HepG2 (cell line): Measurements from ENCODE around the gene ANP32A. TPM values are rescaled to one million over a fixed set of nuclear protein-coding genes. Genes with fewer than 3 reads are reported as not detected.

ENCODE experiments used
- BRD4 ChIP-seq: sonication (generic); formaldehyde crosslinking; IDR thresholded peaks from 2 replicates; pipeline ENCODE4 v1.4.0; 2020; ENCODE audit warnings: missing genetic modification reagents
- ETV6 ChIP-seq: sonication (generic); formaldehyde crosslinking; conservative IDR thresholded peaks from 2 replicates; pipeline ENCODE4 v1.4.0; 2020; ENCODE audit warnings: missing genetic modification reagents
- IKZF1 ChIP-seq: fragments of 450-650 bp; IDR thresholded peaks from 2 replicates; pipeline ENCODE4 v1.7.1; 2016
- MED8 ChIP-seq: sonication (generic); formaldehyde crosslinking; IDR thresholded peaks from 2 replicates; pipeline ENCODE4 v1.8.1; 2023; ENCODE audit warnings: mild to moderate bottlenecking, missing genetic modification reagents; ENCODE audit not compliant: insufficient replicate concordance
- POLR2A ChIP-seq, 2 experiments: IDR thresholded peaks; 2 replicates each; pipeline ENCODE4 v1.6.1; 2011; ENCODE audit warnings: low read depth in 2 of 2, low read length in 2 of 2, mild to moderate bottlenecking in 1 of 2, moderate library complexity in 1 of 2; ENCODE audit not compliant: insufficient read depth in 1 of 2
- YEATS4 ChIP-seq: sonication (generic); formaldehyde crosslinking; IDR thresholded peaks from 2 replicates; pipeline ENCODE4 v1.4.0; 2020; ENCODE audit warnings: missing genetic modification reagents, borderline replicate concordance
- ZFAT ChIP-seq: sonication (generic); formaldehyde crosslinking; conservative IDR thresholded peaks from 2 replicates; pipeline ENCODE4 v1.8.1; 2023; ENCODE audit warnings: missing genetic modification reagents, inconsistent platforms
- ZFY ChIP-seq: sonication (generic); formaldehyde crosslinking; IDR thresholded peaks from 2 replicates; pipeline ENCODE4 v1.4.0; 2020; ENCODE audit warnings: missing genetic modification reagents
- ZNF160 ChIP-seq: sonication (generic); formaldehyde crosslinking; IDR thresholded peaks from 2 replicates; pipeline ENCODE4 v1.8.0; 2022; ENCODE audit warnings: mild to moderate bottlenecking, inconsistent platforms, missing genetic modification reagents
- ZNF546 ChIP-seq: sonication (generic); formaldehyde crosslinking; conservative IDR thresholded peaks from 2 replicates; pipeline ENCODE4 v1.8.1; 2023; ENCODE audit warnings: mild to moderate bottlenecking, missing genetic modification reagents
- ZNF547 ChIP-seq: sonication (generic); formaldehyde crosslinking; IDR thresholded peaks from 2 replicates; pipeline ENCODE4 v1.5.1; 2020; ENCODE audit warnings: mild to moderate bottlenecking, missing genetic modification reagents
- ZNF556 ChIP-seq: sonication (generic); formaldehyde crosslinking; IDR thresholded peaks from 2 replicates; pipeline ENCODE4 v1.4.0; 2020; ENCODE audit warnings: mild to moderate bottlenecking, missing genetic modification reagents, borderline replicate concordance
- ZNF703 ChIP-seq: sonication (generic); formaldehyde crosslinking; IDR thresholded peaks from 2 replicates; pipeline ENCODE4 v1.5.1; 2020; ENCODE audit warnings: missing genetic modification reagents, mild to moderate bottlenecking, moderate library complexity, borderline replicate concordance
- ZNF788 ChIP-seq: sonication (generic); formaldehyde crosslinking; IDR thresholded peaks from 2 replicates; pipeline ENCODE4 v1.5.0; 2020; ENCODE audit warnings: mild to moderate bottlenecking, missing genetic modification reagents, borderline replicate concordance
- ZNF850 ChIP-seq: sonication (generic); formaldehyde crosslinking; conservative IDR thresholded peaks from 2 replicates; pipeline ENCODE4 v1.9.0; 2021; ENCODE audit warnings: mild to moderate bottlenecking, missing genetic modification reagents
- ZNF878 ChIP-seq: sonication (generic); formaldehyde crosslinking; IDR thresholded peaks from 2 replicates; pipeline ENCODE4 v1.8.1; 2023; ENCODE audit warnings: mild to moderate bottlenecking, missing genetic modification reagents, moderate library complexity
- polyA plus RNA-seq, 8 experiments: library from polyadenylated mRNA; depleted of rRNA in 3 of 8; stranded (reverse) in 7 of 8; unstranded in 1 of 8; fragments of >200 nt; fragmentation: Illumina TruSeq in 4 of 8; extraction: Trizol in 4 of 8; gene quantifications; 2 replicates each; pipeline versions ENCODE4 v1.2.1 to v1.2.3, GENCODE V29; 2011 to 2016; ENCODE audit warnings: low read depth in 4 of 8, missing spikeins in 1 of 8, mixed read lengths in 1 of 8; ENCODE audit not compliant: insufficient read depth in 1 of 8
- total RNA-seq, 5 experiments: library from RNA; depleted of rRNA; stranded (reverse); fragments of >200 nt; fragmentation: Illumina TruSeq; extraction: Trizol; gene quantifications; 2 replicates each; pipeline ENCODE4 v1.2.3, GENCODE V29; 2016; ENCODE audit warnings: low read depth in 1 of 5
- TF ChIP-seq, protein P1 (sequence below): sonication (generic); formaldehyde crosslinking; IDR thresholded peaks from 2 replicates; pipeline ENCODE4 v1.5.0; 2020; ENCODE audit warnings: missing genetic modification reagents, mild to moderate bottlenecking, borderline replicate concordance
- TF ChIP-seq, protein P2 (sequence below): sonication (generic); formaldehyde crosslinking; IDR thresholded peaks from 2 replicates; pipeline ENCODE4 v1.4.0; 2020; ENCODE audit warnings: missing genetic modification reagents
- TF ChIP-seq, protein P3 (sequence below): sonication (generic); formaldehyde crosslinking; IDR thresholded peaks from 2 replicates; pipeline ENCODE4 v1.4.0; 2020; ENCODE audit warnings: missing genetic modification reagents, borderline replicate concordance
- TF ChIP-seq, protein P4 (sequence below): sonication (generic); formaldehyde crosslinking; IDR thresholded peaks from 2 replicates; pipeline ENCODE4 v1.8.0; 2023; ENCODE audit warnings: mild to moderate bottlenecking, missing genetic modification reagents
- TF ChIP-seq, protein P5 (sequence below): IDR thresholded peaks from 2 replicates; pipeline ENCODE4 v1.6.1; 2016; ENCODE audit warnings: low read depth, borderline replicate concordance
- TF ChIP-seq, protein P6 (sequence below): IDR thresholded peaks from 2 replicates; pipeline ENCODE4 v1.6.1; 2016; ENCODE audit warnings: missing genetic modification reagents, missing compliant biosample characterization

ANP32A gene
- total and polyA plus RNA-seq, 2 of the 13 experiments (the other 11 are each of a cell fraction or from before 2014, with no cell fraction given): 60.6 to 206 TPM

DNA sequence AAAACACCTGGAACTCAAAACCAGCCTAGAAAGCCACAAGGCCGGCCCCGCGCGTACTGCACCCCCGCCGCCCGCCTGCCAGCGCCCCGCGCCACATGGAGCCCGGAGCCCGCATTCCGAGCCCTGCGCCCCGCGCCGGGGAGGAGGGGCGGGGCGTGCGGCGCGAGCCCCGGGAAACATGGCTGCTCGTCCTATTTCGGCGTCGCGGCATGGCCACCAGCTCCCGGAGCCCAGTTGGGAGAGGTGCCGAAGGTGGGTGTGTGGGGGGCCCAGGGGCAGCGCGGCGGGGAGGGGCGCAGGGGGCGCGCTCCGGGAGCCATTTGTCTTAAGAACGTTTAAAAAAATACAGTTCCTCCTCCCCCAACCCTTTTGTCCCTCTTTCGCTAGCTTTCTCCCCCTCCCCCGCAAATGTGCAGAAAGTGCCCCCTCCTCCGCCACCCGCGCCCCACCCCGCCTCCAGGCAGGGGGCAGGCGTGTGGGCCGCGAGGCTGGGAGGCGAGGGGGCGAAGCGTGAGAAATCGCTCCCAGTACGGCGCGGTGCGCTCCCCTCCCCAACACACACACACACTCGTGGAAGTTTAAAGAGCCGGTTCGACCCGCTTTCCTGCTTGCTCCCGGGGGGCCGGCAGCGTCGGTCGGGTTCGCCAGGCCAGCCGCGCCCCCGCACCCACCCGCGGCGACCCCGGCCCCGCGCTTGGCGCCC is 2.5 kb downstream of the ANP32A start (continued):
- TF ChIP-seq, protein P1, sequence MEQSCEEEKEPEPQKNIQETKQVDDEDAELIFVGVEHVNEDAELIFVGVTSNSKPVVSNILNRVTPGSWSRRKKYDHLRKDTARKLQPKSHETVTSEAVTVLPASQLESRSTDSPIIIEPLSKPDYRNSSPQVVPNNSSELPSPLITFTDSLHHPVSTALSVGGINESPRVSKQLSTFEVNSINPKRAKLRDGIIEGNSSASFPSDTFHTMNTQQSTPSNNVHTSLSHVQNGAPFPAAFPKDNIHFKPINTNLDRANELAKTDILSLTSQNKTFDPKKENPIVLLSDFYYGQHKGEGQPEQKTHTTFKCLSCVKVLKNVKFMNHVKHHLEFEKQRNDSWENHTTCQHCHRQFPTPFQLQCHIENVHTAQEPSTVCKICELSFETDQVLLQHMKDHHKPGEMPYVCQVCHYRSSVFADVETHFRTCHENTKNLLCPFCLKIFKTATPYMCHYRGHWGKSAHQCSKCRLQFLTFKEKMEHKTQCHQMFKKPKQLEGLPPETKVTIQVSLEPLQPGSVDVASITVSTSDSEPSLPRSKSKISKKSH (CRISPR knock-in tag): peak; percentile 30; the same call in 1 of the 2 replicates
- TF ChIP-seq, protein P2, sequence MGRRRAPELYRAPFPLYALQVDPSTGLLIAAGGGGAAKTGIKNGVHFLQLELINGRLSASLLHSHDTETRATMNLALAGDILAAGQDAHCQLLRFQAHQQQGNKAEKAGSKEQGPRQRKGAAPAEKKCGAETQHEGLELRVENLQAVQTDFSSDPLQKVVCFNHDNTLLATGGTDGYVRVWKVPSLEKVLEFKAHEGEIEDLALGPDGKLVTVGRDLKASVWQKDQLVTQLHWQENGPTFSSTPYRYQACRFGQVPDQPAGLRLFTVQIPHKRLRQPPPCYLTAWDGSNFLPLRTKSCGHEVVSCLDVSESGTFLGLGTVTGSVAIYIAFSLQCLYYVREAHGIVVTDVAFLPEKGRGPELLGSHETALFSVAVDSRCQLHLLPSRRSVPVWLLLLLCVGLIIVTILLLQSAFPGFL (CRISPR knock-in tag): no peak
- TF ChIP-seq ZNF546 (0 out of 2 replicates have a peak, but pooled peaks have one; percentile 17), ZNF547 (CRISPR knock-in tag) (0 out of 2 replicates have a peak, but pooled peaks have one; percentile 7), YEATS4 (CRISPR knock-in tag) (peak; percentile 53), ZNF556 (CRISPR knock-in tag) (0 out of 2 replicates have a peak, but pooled peaks have one; percentile 9), ETV6 (CRISPR knock-in tag) (0 out of 2 replicates have a peak, but pooled peaks have one; percentile 33), BRD4 (CRISPR knock-in tag) (peak; percentile 43; the same call in 1 of the 2 replicates), ZNF878 (CRISPR knock-in tag) (no peak), MED8 (CRISPR knock-in tag) (peak; percentile 58), ZNF788 (no peak), ZFAT (CRISPR knock-in tag) (no peak), ZNF850 (CRISPR knock-in tag) (no peak), IKZF1 (no peak), ZNF703 (CRISPR knock-in tag) (no peak), ZNF160 (no peak), ZFY (CRISPR knock-in tag) (peak; percentile 30; the same call in 1 of the 2 replicates), POLR2A (IDR thresholded peaks at IDR 0.05; ENCODE audit: insufficient read depth in 1 of 2, low read depth in 2 of 2, low read length in 2 of 2) (peak; percentile 38 to 75; a peak in 2 of 4 replicates)
- TF ChIP-seq, protein P3, sequence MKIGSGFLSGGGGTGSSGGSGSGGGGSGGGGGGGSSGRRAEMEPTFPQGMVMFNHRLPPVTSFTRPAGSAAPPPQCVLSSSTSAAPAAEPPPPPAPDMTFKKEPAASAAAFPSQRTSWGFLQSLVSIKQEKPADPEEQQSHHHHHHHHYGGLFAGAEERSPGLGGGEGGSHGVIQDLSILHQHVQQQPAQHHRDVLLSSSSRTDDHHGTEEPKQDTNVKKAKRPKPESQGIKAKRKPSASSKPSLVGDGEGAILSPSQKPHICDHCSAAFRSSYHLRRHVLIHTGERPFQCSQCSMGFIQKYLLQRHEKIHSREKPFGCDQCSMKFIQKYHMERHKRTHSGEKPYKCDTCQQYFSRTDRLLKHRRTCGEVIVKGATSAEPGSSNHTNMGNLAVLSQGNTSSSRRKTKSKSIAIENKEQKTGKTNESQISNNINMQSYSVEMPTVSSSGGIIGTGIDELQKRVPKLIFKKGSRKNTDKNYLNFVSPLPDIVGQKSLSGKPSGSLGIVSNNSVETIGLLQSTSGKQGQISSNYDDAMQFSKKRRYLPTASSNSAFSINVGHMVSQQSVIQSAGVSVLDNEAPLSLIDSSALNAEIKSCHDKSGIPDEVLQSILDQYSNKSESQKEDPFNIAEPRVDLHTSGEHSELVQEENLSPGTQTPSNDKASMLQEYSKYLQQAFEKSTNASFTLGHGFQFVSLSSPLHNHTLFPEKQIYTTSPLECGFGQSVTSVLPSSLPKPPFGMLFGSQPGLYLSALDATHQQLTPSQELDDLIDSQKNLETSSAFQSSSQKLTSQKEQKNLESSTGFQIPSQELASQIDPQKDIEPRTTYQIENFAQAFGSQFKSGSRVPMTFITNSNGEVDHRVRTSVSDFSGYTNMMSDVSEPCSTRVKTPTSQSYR: peak; percentile 86
- TF ChIP-seq, protein P4, sequence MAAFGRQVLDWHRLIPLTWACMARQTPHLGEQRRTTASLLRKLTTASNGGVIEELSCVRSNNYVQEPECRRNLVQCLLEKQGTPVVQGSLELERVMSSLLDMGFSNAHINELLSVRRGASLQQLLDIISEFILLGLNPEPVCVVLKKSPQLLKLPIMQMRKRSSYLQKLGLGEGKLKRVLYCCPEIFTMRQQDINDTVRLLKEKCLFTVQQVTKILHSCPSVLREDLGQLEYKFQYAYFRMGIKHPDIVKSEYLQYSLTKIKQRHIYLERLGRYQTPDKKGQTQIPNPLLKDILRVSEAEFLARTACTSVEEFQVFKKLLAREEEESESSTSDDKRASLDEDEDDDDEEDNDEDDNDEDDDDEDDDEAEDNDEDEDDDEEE: no peak
- TF ChIP-seq, protein P5, sequence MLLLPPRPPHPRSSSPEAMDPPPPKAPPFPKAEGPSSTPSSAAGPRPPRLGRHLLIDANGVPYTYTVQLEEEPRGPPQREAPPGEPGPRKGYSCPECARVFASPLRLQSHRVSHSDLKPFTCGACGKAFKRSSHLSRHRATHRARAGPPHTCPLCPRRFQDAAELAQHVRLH (CRISPR knock-in tag): peak; percentile 32; the same call in 1 of the 2 replicates
- TF ChIP-seq, protein P6, sequence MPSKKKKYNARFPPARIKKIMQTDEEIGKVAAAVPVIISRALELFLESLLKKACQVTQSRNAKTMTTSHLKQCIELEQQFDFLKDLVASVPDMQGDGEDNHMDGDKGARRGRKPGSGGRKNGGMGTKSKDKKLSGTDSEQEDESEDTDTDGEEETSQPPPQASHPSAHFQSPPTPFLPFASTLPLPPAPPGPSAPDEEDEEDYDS (CRISPR knock-in tag): peak; percentile 30; the same call in 1 of the 2 replicates
